Measurements from ENCODE around the gene HES6.

Gene HES6

GRCh38 chr2:238230699-238231098, 9.1 kb downstream of the HES6 start:
- H3K27ac ChIP-seq: no peak overlapping the region
- TF ChIP-seq CTCF (IDR thresholded peaks at IDR 0.05) (no peak), ZFX (IDR thresholded peaks at IDR 0.05; ENCODE audit: borderline replicate concordance) (no peak)

- H3K27ac ChIP-seq: no peak overlapping the region
- TF ChIP-seq CTCF (IDR thresholded peaks at IDR 0.05) (no peak), ZFX (IDR thresholded peaks at IDR 0.05; ENCODE audit: borderline replicate concordance) (no peak)
Observed at GRCh38 chr2:238228700-238229099, 11.1 kb downstream of the HES6 start.

- H3K27ac ChIP-seq: no peak overlapping the region
- no peak for TF ChIP-seq CTCF (IDR thresholded peaks at IDR 0.05)
- TF ChIP-seq ZFX (IDR thresholded peaks at IDR 0.05; ENCODE audit: borderline replicate concordance): no peak
Observed at GRCh38 chr2:238227587-238228032, 12.2 kb downstream of the HES6 start.

- no peak overlapping the region for H3K27ac ChIP-seq
- no peak for TF ChIP-seq ZFX (IDR thresholded peaks at IDR 0.05; ENCODE audit: borderline replicate concordance)
- no peak for TF ChIP-seq CTCF (IDR thresholded peaks at IDR 0.05)
Observed at GRCh38 chr2:238226698-238227586, 12.9 kb downstream of the HES6 start.

GRCh38 chr2:238225911-238226697, 13.7 kb downstream of the HES6 start:
- no peak overlapping the region for H3K27ac ChIP-seq
- TF ChIP-seq ZFX (IDR thresholded peaks at IDR 0.05; ENCODE audit: borderline replicate concordance) (no peak), CTCF (IDR thresholded peaks at IDR 0.05) (no peak)

- H3K27ac ChIP-seq: no peak overlapping the region
- TF ChIP-seq ZFX (IDR thresholded peaks at IDR 0.05; ENCODE audit: borderline replicate concordance) (no peak), CTCF (IDR thresholded peaks at IDR 0.05) (no peak)
Observed at GRCh38 chr2:238225121-238225520, 14.7 kb downstream of the HES6 start.

Measured in 22Rv1 (cell line).